HepG2 (cell line): Measurements from ENCODE around the gene CLDN15. TPM values are rescaled to one million over a fixed set of nuclear protein-coding genes. Genes with fewer than 3 reads are reported as not detected.

ENCODE experiments used
- ARNT ChIP-seq: fragments of 450-650 bp; IDR thresholded peaks from 2 replicates; pipeline ENCODE4 v1.6.1; 2017
- ARNTL ChIP-seq: sonication (generic); formaldehyde crosslinking; IDR thresholded peaks from 2 replicates; pipeline ENCODE4 v1.4.0; 2020; ENCODE audit warnings: mild to moderate bottlenecking, missing genetic modification reagents
- ASH2L ChIP-seq: fragments of 300-600, 200-600 bp; sonication (generic); IDR thresholded peaks from 2 replicates; pipeline ENCODE4 v1.7.0; 2017; ENCODE audit warnings: low read depth, mild to moderate bottlenecking, moderate library complexity, mixed read lengths, low read length; ENCODE audit not compliant: insufficient read length
- CBX5 ChIP-seq: sonication (generic); formaldehyde crosslinking; IDR thresholded peaks from 2 replicates; pipeline ENCODE4 v1.4.0; 2020; ENCODE audit warnings: missing genetic modification reagents, borderline replicate concordance
- GTF3A ChIP-seq: sonication (generic); formaldehyde crosslinking; conservative IDR thresholded peaks from 2 replicates; pipeline ENCODE4 v1.4.0; 2020; ENCODE audit warnings: mild to moderate bottlenecking, missing genetic modification reagents
- HMG20B ChIP-seq: conservative IDR thresholded peaks from 2 replicates; pipeline ENCODE4 v1.6.1; 2016; ENCODE audit warnings: missing genetic modification reagents, missing compliant biosample characterization
- SALL1 ChIP-seq: sonication (generic); formaldehyde crosslinking; IDR thresholded peaks from 2 replicates; pipeline ENCODE4 v1.8.0; 2022; ENCODE audit warnings: mild to moderate bottlenecking, missing genetic modification reagents
- SETDB1 ChIP-seq: sonication (generic); formaldehyde crosslinking; IDR thresholded peaks from 2 replicates; pipeline ENCODE4 v1.5.1; 2020; ENCODE audit warnings: missing genetic modification reagents, mild to moderate bottlenecking, borderline replicate concordance
- SKI ChIP-seq: fragments of 450-650 bp; IDR thresholded peaks from one replicate; pipeline ENCODE4 v1.6.1; 2018; ENCODE audit warnings: mild to moderate bottlenecking; ENCODE audit not compliant: partially characterized antibody
- SP1 ChIP-seq, 2 experiments: fragments of 450-650 bp in 1 of 2; sonication (generic) in 1 of 2; formaldehyde crosslinking in 1 of 2; IDR thresholded peaks; 2 replicates each; pipeline versions ENCODE4 v1.4.0 to v1.6.1; 2016 to 2020; ENCODE audit warnings: missing genetic modification reagents in 1 of 2
- TBX2 ChIP-seq: sonication (generic); formaldehyde crosslinking; IDR thresholded peaks from 2 replicates; pipeline ENCODE4 v1.5.0; 2020; ENCODE audit warnings: missing genetic modification reagents, mild to moderate bottlenecking, borderline replicate concordance
- THYN1 ChIP-seq: sonication (generic); formaldehyde crosslinking; IDR thresholded peaks from 2 replicates; pipeline ENCODE4 v1.8.1; 2023; ENCODE audit warnings: low read depth, mild to moderate bottlenecking, moderate library complexity, missing genetic modification reagents, borderline replicate concordance
- ZBTB7A ChIP-seq: sonication (generic); formaldehyde crosslinking; IDR thresholded peaks from 2 replicates; pipeline ENCODE4 v1.8.0; 2022; ENCODE audit warnings: mild to moderate bottlenecking, missing genetic modification reagents
- ZFP82 ChIP-seq: sonication (generic); formaldehyde crosslinking; IDR thresholded peaks from 2 replicates; pipeline ENCODE4 v1.5.1; 2020; ENCODE audit warnings: mild to moderate bottlenecking, missing genetic modification reagents, borderline replicate concordance
- ZNF263 ChIP-seq: sonication (generic); formaldehyde crosslinking; IDR thresholded peaks from 2 replicates; pipeline ENCODE4 v1.4.0; 2020; ENCODE audit warnings: missing genetic modification reagents
- ZNF264 ChIP-seq: sonication (generic); formaldehyde crosslinking; IDR thresholded peaks from 2 replicates; pipeline ENCODE4 v1.4.0; 2020; ENCODE audit warnings: missing genetic modification reagents
- ZNF329 ChIP-seq: sonication (generic); formaldehyde crosslinking; IDR thresholded peaks from 2 replicates; pipeline ENCODE4 v1.9.0; 2021; ENCODE audit warnings: low read depth, mild to moderate bottlenecking, missing genetic modification reagents
- ZNF841 ChIP-seq: sonication (generic); formaldehyde crosslinking; IDR thresholded peaks from 2 replicates; pipeline ENCODE4 v1.8.1; 2023; ENCODE audit warnings: missing genetic modification reagents, borderline replicate concordance
- polyA plus RNA-seq, 8 experiments: library from polyadenylated mRNA; depleted of rRNA in 3 of 8; stranded (reverse) in 7 of 8; unstranded in 1 of 8; fragments of >200 nt; fragmentation: Illumina TruSeq in 4 of 8; extraction: Trizol in 4 of 8; gene quantifications; 2 replicates each; pipeline versions ENCODE4 v1.2.1 to v1.2.3, GENCODE V29; 2011 to 2016; ENCODE audit warnings: low read depth in 4 of 8, missing spikeins in 1 of 8, mixed read lengths in 1 of 8; ENCODE audit not compliant: insufficient read depth in 1 of 8
- total RNA-seq, 5 experiments: library from RNA; depleted of rRNA; stranded (reverse); fragments of >200 nt; fragmentation: Illumina TruSeq; extraction: Trizol; gene quantifications; 2 replicates each; pipeline ENCODE4 v1.2.3, GENCODE V29; 2016; ENCODE audit warnings: low read depth in 1 of 5
- TF ChIP-seq, protein P1 (sequence below): sonication (generic); formaldehyde crosslinking; IDR thresholded peaks from 2 replicates; pipeline ENCODE4 v1.5.1; 2020; ENCODE audit warnings: mild to moderate bottlenecking, missing genetic modification reagents, borderline replicate concordance
- TF ChIP-seq, protein P2 (sequence below): sonication (generic); formaldehyde crosslinking; IDR thresholded peaks from 2 replicates; pipeline ENCODE4 v1.5.0; 2020; ENCODE audit warnings: missing genetic modification reagents, mild to moderate bottlenecking, borderline replicate concordance
- TF ChIP-seq, protein P3 (sequence below): IDR thresholded peaks from 2 replicates; pipeline ENCODE4 v1.6.1; 2012; ENCODE audit warnings: low read depth, low read length, improper control_type of control experiment

CLDN15 gene
- total and polyA plus RNA-seq, 2 of the 13 experiments (the other 11 are each of a cell fraction or from before 2014, with no cell fraction given), result 7.1 to 17.8 TPM

DNA sequence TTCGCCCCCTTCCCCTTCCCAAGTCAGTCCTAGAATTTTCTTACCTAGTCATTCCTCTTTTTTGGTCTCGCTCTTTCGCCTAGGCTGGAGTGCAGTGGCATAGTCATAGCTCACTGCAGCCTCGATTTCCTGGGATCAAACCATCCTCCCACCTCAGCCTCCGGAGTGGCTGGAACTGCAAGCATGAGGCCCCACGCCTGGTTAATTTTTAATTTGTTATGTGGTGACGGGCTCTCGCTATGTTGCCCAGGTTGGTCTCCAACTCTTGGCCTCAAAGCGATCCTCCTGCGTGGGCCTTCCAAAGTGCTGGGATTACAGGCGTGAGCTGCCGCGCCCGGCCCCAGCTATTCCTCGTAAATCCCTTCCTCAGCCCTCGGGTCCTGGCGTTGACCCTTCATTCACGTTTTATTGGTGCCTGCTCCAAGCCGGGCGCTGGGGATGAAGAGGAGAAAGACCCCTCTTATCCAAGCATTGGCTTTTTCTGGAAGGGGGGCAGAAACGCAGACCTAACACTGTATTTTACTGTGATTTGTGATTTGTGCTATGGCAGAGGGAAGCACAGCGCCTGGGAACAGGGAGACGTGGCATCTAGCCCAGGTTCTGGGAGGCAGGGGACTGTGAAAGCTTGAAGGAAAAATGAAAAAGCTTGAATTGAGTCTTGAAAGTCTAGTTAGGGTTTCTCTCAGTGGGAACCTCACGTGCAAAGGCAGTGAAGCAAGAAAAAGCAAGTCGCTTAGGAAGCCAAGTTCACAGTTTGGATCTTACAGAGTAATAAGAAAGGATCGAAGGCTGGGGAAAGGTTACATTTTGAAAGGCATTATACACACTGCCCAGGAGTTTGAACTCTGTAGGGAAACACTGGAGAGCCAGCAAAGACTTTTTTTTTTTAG, 19.1 kb downstream of the CLDN15 start (continued):
- TF ChIP-seq, protein P1, sequence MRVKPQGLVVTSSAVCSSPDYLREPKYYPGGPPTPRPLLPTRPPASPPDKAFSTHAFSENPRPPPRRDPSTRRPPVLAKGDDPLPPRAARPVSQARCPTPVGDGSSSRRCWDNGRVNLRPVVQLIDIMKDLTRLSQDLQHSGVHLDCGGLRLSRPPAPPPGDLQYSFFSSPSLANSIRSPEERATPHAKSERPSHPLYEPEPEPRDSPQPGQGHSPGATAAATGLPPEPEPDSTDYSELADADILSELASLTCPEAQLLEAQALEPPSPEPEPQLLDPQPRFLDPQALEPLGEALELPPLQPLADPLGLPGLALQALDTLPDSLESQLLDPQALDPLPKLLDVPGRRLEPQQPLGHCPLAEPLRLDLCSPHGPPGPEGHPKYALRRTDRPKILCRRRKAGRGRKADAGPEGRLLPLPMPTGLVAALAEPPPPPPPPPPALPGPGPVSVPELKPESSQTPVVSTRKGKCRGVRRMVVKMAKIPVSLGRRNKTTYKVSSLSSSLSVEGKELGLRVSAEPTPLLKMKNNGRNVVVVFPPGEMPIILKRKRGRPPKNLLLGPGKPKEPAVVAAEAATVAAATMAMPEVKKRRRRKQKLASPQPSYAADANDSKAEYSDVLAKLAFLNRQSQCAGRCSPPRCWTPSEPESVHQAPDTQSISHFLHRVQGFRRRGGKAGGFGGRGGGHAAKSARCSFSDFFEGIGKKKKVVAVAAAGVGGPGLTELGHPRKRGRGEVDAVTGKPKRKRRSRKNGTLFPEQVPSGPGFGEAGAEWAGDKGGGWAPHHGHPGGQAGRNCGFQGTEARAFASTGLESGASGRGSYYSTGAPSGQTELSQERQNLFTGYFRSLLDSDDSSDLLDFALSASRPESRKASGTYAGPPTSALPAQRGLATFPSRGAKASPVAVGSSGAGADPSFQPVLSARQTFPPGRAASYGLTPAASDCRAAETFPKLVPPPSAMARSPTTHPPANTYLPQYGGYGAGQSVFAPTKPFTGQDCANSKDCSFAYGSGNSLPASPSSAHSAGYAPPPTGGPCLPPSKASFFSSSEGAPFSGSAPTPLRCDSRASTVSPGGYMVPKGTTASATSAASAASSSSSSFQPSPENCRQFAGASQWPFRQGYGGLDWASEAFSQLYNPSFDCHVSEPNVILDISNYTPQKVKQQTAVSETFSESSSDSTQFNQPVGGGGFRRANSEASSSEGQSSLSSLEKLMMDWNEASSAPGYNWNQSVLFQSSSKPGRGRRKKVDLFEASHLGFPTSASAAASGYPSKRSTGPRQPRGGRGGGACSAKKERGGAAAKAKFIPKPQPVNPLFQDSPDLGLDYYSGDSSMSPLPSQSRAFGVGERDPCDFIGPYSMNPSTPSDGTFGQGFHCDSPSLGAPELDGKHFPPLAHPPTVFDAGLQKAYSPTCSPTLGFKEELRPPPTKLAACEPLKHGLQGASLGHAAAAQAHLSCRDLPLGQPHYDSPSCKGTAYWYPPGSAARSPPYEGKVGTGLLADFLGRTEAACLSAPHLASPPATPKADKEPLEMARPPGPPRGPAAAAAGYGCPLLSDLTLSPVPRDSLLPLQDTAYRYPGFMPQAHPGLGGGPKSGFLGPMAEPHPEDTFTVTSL (CRISPR knock-in tag), result no peak
- TF ChIP-seq ARNTL (CRISPR knock-in tag) (no peak), ZNF841 (CRISPR knock-in tag) (no peak), ZNF264 (CRISPR knock-in tag) (no peak), ASH2L (peak; percentile 63), SP1 (IDR thresholded peaks at IDR 0.05) (no peak), SP1 (CRISPR knock-in tag; IDR thresholded peaks at IDR 0.05) (no peak), ARNT (no peak), GTF3A (CRISPR knock-in tag) (no peak), SALL1 (CRISPR knock-in tag) (0 out of 2 replicates have a peak, but pooled peaks have one; percentile 15), THYN1 (CRISPR knock-in tag) (no peak), ZBTB7A (no peak), ZNF329 (CRISPR knock-in tag) (no peak), ZNF263 (CRISPR knock-in tag) (no peak), TBX2 (CRISPR knock-in tag) (no peak), CBX5 (no peak), HMG20B (CRISPR knock-in tag) (no peak), ZFP82 (CRISPR knock-in tag) (no peak), SETDB1 (CRISPR knock-in tag) (no peak), SKI (no peak)
- TF ChIP-seq, protein P2, sequence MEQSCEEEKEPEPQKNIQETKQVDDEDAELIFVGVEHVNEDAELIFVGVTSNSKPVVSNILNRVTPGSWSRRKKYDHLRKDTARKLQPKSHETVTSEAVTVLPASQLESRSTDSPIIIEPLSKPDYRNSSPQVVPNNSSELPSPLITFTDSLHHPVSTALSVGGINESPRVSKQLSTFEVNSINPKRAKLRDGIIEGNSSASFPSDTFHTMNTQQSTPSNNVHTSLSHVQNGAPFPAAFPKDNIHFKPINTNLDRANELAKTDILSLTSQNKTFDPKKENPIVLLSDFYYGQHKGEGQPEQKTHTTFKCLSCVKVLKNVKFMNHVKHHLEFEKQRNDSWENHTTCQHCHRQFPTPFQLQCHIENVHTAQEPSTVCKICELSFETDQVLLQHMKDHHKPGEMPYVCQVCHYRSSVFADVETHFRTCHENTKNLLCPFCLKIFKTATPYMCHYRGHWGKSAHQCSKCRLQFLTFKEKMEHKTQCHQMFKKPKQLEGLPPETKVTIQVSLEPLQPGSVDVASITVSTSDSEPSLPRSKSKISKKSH, result no peak
- TF ChIP-seq, protein P3, sequence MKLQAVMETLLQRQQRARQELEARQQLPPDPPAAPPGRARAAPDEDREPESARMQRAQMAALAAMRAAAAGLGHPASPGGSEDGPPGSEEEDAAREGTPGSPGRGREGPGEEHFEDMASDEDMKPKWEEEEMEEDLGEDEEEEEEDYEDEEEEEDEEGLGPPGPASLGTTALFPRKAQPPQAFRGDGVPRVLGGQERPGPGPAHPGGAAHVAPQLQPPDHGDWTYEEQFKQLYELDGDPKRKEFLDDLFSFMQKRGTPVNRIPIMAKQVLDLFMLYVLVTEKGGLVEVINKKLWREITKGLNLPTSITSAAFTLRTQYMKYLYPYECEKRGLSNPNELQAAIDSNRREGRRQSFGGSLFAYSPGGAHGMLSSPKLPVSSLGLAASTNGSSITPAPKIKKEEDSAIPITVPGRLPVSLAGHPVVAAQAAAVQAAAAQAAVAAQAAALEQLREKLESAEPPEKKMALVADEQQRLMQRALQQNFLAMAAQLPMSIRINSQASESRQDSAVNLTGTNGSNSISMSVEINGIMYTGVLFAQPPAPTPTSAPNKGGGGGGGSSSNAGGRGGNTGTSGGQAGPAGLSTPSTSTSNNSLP, result peak; percentile 39; the same call in 1 of the 2 replicates
